GM11168 (cell line): ENCODE data around the gene MRPS5.
"Not testable (repeated sequence)": the region's sequence is repeated elsewhere in the genome, so short reads cannot be mapped to it uniquely, and the experiment has no call there.

Source experiments
- in situ Hi-C: fragments of 300-500 bp; cut with MboI; formaldehyde crosslinking; loops from one replicate; pipeline ENCODE4 v1.12.0; 2022; ENCODE audit warnings: low sequenced_read_pairs; ENCODE audit not compliant: unreplicated experiment

Gene MRPS5

DNA sequence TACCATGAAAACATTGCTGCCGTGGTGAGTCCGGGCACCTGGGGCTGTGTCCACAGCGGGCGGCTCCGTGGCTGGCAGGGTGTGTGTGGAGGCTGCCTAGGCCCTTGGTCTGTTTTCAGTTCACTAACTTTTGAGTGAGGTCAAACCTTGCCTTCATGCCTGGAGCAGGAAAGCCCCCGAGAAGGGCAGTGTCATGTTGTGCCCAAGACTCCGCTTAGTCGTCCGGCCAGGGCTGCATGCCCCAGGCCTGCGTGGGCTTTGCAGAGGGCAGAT is 72.0 kb downstream of the MRPS5 start:
- in situ Hi-C loops, result no loop called here

GRCh38 chr2:95048825-95049682 is 72.6 kb downstream of the MRPS5 start:
- in situ Hi-C loops, result no loop called here

- in situ Hi-C loops, result no loop called here
Measured at GRCh38 chr2:95047629-95048510, 73.7 kb downstream of the MRPS5 start.

DNA sequence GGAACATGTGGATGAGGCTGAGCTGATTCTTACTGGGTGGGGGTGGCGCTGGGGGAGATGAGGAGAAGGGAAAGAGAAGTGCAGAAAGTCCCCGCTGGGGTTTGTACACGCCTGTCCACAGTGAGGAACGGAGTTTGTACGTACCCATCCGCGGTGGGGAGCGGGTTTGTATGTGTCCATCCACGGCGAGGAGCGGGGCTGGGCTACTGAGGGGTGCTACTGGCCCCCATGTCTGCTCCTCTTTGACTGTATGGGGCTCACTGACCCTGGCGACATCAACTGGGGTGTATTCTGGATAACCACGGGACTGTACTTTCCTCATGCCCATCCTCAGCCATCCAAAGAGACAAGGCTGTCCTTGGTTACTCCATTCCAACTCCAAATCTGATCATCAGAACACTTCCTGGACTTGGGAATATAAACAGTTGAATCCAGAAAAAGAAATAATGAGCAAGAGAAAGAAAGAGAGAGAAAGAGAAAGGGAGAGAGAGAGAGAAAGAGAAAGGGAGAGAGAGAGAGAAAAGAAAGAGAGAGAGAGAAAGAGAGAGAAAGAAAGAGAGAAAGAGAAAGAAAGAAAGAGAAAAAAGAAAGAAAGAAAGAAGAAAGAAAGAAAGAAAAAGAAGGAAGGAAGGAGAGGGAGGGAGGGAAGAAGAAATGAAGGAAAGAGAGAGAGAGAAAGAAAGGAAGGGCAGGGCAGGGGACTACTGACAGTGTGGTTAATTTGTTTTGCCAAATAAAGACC is 75.1 kb downstream of the MRPS5 start:
- in situ Hi-C loops, result no loop called here

- in situ Hi-C loops, result no loop called here
Measured at GRCh38 chr2:95044601-95045000, 77.0 kb downstream of the MRPS5 start.

GRCh38 chr2:95043300-95044093 is 78.1 kb downstream of the MRPS5 start:
- in situ Hi-C loops, result no loop called here

GRCh38 chr2:95042472-95043271 is 78.9 kb downstream of the MRPS5 start:
- in situ Hi-C loops, result no loop called here

GRCh38 chr2:95041824-95042442 is 79.7 kb downstream of the MRPS5 start:
- in situ Hi-C loops, result no loop called here

GRCh38 chr2:95041060-95041823 is 80.4 kb downstream of the MRPS5 start:
- in situ Hi-C loops, result no loop called here

DNA sequence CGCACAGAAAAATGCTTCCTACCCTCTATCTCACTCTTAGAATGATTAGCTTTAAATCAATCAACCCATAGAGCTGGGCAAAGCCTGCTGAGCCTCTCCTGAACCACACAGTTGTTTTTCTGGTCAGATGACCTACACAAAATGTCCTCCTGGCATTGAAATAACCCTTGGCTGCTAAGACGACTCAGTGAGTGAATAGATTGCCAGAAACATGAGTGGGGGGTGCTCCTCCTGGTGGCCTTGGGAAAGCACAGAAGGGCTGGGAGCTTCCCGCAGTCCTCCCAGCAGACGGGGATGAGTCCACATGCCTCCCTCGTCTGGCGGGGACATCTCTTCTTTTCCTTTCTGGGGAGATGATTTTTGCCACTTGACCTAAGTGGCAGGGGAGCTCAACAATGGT is 81.2 kb downstream of the MRPS5 start:
- in situ Hi-C loops, result no loop called here

GRCh38 chr2:95039978-95040377 is 81.6 kb downstream of the MRPS5 start:
- in situ Hi-C loops, result no loop called here

DNA sequence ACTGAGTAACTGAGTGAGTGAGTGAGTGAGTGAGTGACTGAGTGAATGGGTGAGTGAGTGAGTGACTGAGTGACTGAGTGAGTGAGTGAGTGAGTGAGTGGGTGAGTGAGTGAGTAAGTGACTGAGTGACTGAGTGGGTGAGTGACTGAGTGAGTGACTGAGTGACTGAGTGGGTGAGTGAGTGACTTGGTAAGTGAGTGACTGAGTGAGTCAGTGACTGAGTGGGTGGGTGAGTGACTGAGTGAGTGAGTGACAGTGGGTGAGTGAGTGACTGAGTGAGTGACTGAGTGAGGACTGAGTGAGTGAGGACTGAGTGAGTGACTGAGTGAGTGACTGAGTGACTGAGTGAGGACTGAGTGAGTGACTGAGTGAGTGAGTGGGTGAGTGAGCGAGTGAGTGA is 82.2 kb downstream of the MRPS5 start:
- in situ Hi-C loops, result no loop called here

- in situ Hi-C loops, result no loop called here
Measured at GRCh38 chr2:95038635-95039298, 82.8 kb downstream of the MRPS5 start.

DNA sequence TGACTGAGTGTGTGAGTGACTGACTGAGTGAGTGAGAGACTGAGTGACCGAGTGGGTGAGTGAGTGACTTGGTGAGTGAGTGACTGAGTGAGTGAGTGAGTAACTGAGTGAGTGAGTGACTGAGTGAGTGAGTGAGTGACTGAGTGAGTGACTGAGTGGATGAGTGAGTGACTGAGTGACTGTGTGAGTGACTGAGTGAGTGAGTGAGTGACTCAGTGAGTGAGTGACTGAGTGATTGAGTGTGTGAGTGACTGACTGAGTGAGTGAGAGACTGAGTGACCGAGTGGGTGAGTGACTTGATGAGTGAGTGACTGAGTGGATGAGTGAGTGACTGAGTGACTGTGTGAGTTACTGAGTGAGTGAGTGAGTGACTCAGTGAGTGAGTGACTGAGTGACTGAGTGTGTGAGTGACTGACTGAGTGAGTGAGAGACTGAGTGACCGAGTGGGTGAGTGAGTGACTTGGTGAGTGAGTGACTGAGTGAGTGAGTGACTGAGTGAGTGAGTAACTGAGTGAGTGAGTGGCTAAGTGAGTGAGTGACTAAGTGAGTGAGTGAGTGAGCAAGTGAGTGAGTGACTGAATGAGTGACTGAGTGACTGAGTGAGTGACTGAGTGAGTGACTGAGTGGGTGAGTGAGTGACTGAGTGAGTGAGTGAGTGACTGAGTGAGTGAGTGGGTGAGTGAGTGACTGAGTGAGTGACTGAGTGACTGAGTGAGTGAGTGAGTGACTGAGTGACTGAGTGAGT is 83.6 kb downstream of the MRPS5 start:
- in situ Hi-C loops, result not testable (repeated sequence)

GRCh38 chr2:95037384-95037839 is 84.2 kb downstream of the MRPS5 start:
- in situ Hi-C loops, result no loop called here

- in situ Hi-C loops, result no loop called here
Measured at GRCh38 chr2:95036596-95037383, 84.8 kb downstream of the MRPS5 start.
